WERI-Rb-1 (cell line): ENCODE measurements around the gene CCDC88B.

Experiments used
- DNase-seq: peaks from one replicate; pipeline ENCODE4 v3.0.0-alpha.2; 2020
- H3K27ac ChIP-seq: fragments of 250-450 bp; sonication (Bioruptor Pico); 2 replicates; pipeline ENCODE4 v1.5.1; 2020; ENCODE audit warnings: mild to moderate bottlenecking, moderate library complexity
- H3K27me3 ChIP-seq: fragments of 250-450 bp; sonication (Bioruptor Pico); 2 replicates; pipeline ENCODE4 v1.5.1; 2021; ENCODE audit warnings: mild to moderate bottlenecking, low read depth, moderate library complexity; ENCODE audit not compliant: insufficient read depth, severe bottlenecking
- H3K36me3 ChIP-seq: fragments of 250-450 bp; sonication (Bioruptor Pico); 2 replicates; pipeline ENCODE4 v1.5.1; 2020; ENCODE audit warnings: mild to moderate bottlenecking, moderate library complexity
- H3K4me3 ChIP-seq: 2 replicates; pipeline ENCODE4 v1.5.1; 2011; ENCODE audit warnings: low read depth, mild to moderate bottlenecking, control low read depth, low read length
- H3K9me3 ChIP-seq: fragments of 250-450 bp; sonication (Bioruptor Pico); 2 replicates; pipeline ENCODE4 v1.5.1; 2021; ENCODE audit warnings: mild to moderate bottlenecking, moderate library complexity; ENCODE audit not compliant: severe bottlenecking
- TF ChIP-seq, protein P1 (sequence below): IDR thresholded peaks from 2 replicates; pipeline ENCODE4 v1.5.1; 2011; ENCODE audit warnings: low read depth, mild to moderate bottlenecking, control low read depth, inconsistent platforms, low read length

Gene CCDC88B

DNA sequence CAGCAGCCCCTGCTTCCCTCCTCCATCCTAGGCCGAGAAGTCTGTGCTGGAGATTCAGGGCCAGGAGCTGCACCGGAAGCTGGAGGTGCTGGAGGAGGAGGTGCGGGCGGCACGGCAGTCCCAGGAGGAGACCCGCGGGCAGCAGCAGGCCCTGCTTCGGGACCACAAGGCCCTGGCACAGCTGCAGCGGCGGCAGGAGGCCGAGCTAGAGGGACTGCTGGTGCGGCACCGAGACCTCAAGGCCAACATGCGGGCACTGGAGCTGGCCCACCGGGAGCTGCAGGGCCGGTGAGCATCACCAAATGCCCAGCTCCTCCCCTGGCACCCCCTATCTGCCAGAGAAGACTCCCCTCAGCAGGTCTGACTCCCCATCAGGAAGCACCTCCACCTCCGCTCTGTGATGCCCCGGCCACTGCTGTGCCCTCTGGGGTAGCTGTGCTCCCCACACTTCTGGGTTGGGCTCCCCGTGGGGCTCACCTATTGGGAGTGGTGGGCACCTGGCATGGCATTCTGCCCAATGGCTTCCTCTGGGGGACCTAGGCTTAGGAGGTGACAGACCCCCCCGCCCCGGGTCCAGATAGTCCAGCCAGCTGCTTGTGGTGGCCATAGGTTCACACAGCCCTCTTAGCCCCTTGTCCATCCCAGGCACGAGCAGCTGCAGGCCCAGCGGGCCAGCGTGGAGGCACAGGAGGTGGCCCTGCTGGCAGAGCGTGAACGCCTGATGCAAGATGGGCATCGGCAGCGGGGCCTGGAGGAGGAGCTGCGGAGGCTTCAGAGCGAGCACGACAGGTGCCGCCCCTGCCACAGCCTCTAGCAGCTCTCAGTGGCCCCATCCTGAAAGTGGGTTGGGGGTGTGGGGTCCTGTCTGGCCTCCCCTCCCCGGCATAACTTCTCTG, 12.3 kb downstream of the CCDC88B start:
- DNase-seq: no peak
- TF ChIP-seq, protein P1, sequence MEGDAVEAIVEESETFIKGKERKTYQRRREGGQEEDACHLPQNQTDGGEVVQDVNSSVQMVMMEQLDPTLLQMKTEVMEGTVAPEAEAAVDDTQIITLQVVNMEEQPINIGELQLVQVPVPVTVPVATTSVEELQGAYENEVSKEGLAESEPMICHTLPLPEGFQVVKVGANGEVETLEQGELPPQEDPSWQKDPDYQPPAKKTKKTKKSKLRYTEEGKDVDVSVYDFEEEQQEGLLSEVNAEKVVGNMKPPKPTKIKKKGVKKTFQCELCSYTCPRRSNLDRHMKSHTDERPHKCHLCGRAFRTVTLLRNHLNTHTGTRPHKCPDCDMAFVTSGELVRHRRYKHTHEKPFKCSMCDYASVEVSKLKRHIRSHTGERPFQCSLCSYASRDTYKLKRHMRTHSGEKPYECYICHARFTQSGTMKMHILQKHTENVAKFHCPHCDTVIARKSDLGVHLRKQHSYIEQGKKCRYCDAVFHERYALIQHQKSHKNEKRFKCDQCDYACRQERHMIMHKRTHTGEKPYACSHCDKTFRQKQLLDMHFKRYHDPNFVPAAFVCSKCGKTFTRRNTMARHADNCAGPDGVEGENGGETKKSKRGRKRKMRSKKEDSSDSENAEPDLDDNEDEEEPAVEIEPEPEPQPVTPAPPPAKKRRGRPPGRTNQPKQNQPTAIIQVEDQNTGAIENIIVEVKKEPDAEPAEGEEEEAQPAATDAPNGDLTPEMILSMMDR: no peak
- H3K27ac ChIP-seq: no peak overlapping the region

DNA sequence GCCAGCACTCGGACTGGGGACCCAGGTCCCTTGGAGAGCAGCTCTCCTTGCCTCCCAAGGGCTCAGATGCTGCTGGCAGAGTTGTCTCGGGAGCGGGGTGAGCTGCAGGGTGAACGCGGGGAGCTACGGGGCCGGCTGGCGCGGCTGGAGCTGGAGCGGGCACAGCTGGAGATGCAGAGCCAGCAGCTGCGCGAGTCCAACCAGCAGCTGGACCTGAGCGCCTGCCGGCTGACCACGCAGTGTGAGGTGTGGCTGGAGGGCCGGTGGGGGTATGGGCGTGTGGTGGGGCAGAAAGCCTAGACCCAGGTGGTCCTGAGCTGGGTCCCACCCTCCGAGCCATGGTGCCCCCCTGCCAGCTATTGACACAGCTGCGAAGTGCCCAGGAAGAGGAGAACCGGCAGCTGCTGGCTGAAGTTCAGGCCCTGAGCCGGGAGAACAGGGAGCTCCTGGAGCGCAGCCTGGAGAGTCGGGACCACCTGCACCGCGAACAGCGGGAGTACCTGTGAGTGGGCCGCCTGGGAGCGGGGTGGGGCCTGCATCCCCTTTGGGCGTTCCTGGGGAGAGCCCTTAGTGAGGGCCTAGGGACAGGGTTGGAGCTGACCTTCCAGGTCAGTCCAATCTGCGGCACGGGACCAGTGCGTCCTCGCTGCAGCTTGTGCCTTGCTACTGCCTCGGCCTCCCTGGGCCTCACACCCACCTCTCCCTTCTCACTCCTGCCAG, 13.2 kb downstream of the CCDC88B start:
- Histone ChIP-seq H3K36me3 (no peaks in the 10 kb centered on the region), H3K27me3 (no peaks in the 10 kb centered on the region), H3K4me3 (no peak overlapping the region), H3K27ac (no peak overlapping the region), H3K9me3 (no peaks in the 10 kb centered on the region)
- DNase-seq: no peak
- TF ChIP-seq, protein P1: no peak

More for the DNA sequence above, 12.3 kb downstream of the CCDC88B start:
- Histone ChIP-seq H3K4me3 (no peak overlapping the region), H3K27me3 (no peaks in the 10 kb centered on the region), H3K36me3 (no peaks in the 10 kb centered on the region), H3K9me3 (no peaks in the 10 kb centered on the region)

DNA sequence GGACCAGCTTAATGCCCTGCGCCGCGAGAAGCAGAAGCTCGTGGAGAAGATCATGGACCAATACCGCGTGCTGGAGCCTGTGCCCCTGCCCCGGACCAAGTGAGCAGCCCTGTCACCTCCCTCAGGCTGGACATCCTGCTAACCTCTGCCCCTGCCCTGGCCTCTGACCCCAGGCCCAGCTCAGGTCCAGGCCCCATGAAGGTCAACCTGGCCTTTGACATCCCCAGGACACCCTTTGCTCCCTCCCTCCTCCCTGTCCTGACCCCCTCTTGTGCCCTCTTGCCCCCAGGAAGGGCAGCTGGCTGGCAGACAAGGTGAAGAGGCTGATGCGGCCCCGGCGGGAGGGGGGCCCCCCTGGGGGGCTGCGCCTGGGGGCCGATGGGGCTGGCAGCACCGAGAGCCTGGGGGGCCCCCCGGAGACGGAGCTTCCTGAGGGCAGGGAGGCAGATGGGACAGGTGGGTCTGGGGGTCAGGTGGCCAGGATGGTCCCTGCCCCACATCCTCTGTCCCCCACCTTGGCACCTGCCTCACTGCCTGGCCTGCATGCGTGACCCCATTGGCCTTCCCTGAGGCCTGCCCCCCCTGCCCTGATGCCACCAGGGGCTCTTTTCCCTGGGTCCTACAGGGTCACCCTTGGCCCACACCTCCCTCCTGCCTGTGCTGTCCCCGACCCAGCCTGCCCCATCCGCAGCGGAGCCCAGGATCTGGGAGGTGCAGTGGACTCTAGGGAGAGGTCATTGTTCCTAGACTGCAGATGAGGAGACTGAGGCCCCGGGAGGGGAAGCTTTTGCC, 13.9 kb downstream of the CCDC88B start:
- Histone ChIP-seq H3K36me3 (no peaks in the 10 kb centered on the region), H3K4me3 (no peak overlapping the region), H3K9me3 (no peaks in the 10 kb centered on the region), H3K27me3 (no peaks in the 10 kb centered on the region), H3K27ac (no peak overlapping the region)
- TF ChIP-seq, protein P1: no peak
- DNase-seq: peak; percentile 6

DNA sequence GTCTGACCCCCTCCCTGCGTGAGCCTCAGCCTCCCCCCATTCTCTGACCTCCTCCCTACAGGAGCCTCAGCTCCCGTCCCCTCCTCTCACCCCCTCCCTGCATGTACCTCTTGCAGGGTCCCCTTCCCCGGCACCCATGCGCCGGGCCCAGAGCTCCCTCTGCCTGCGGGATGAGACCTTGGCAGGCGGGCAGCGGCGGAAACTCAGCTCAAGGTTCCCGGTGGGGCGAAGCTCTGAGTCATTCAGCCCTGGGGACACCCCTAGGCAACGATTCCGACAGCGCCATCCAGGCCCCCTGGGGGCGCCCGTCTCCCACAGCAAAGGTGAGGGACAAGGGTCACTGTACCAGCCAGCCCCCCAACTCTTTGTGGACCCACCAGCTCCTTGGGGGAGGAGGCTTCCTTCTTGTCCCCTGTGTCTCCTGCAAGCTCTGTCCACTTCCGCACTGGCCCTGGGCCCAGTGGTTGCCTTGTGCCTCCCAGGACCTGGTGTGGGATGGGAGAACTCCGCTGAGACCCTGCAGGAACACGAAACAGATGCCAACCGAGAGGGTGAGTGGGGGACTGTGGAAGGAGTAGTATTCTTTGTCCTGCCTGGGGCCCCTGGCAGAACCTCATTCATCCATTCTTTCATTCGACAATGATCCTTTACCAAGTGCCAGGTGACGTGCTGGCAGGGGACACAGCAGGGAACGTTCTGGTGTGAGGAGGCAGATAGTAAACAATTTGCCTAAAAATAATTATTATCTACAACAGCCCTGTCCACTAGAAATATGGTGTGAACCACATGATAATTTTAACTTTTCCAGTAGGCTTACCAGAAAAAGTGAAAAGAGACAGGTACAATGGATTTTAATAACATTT, 15.3 kb downstream of the CCDC88B start:
- no peaks in the 10 kb centered on the region for H3K9me3 ChIP-seq
- H3K27ac ChIP-seq: peak overlapping the region; percentile 41; the same call in 1 of the 2 replicates
- no peak overlapping the region for H3K4me3 ChIP-seq
- peak; percentile 87 for DNase-seq
- TF ChIP-seq, protein P1: peak; percentile 78
- H3K27me3 ChIP-seq: no peaks in the 10 kb centered on the region
- no peaks in the 10 kb centered on the region for H3K36me3 ChIP-seq
